ENCODE measurements around the gene AGMAT.
"Not testable (repeated sequence)": the region's sequence is repeated elsewhere in the genome, so short reads cannot be mapped to it uniquely, and the experiment has no call there.

Gene AGMAT

GRCh38 chr1:15609631-15610030 lies 24.8 kb upstream of the AGMAT start:
- DNase-seq = no peak

- DNase-seq = no peak
Observed at GRCh38 chr1:15605398-15606383, 20.8 kb upstream of the AGMAT start.

DNA sequence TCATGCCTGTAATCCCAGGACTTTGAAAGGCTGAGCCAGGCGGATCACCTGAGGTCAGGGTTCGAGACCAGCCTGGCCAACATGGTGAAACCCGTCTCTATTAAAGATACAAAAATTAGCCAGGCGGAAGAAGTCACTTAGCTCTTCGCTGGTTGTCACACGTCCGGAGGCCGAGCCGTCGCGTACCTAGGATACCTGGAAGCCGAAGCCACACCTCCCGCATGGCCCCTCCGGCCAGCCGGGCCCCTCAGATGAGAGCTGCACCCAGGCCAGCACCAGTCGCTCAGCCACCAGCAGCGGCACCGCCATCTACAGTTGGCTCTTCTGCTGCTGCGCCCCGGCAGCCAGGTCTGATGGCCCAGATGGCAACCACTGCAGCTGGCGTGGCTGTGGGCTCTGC lies 19.5 kb upstream of the AGMAT start:
- not testable (repeated sequence) for DNase-seq

- DNase-seq = not testable (repeated sequence)
Observed at GRCh38 chr1:15603966-15604282, 19.1 kb upstream of the AGMAT start.

DNA sequence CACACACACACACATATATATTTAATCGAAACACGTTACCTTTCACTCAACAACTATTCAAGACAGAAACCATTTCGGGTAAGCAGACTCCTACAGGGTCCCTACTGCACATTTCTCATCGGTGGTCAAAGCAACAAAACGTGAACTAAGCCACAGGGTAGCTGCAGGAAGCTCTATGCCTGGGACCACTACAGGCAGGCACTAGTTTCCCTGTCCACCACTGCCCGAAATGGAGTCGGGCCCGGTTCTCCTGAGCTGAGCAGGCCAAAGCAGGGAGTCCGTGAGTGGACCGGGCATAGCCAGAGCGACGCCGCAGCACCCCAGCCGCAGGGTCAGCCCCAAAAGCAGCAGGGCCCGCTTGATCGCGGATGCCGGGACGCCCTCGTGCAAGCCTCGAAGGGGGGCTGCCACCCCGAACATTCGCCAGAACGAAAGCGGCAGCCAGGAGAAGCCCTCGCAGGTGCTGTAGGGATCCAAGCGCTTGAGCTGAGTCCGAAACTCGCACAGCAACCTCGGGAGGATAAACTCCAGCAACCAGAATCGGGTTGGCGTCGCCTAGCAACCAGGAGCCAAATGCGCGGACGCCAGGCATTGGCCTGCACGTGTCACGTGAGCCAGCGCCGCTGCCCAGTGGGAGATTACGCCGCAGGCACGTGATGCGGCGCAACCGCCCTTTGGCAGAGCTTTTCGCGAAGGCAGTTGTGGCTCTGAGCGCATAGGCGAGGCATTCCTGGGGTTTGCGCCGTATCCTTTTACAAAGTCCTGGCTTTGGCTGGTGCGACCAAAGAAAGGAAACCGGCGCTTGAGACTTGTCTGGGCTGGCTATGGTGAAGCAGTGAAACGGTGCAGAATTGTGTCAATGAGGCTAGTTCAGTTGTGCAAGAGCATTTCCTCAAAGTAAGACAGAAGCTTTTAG lies 18.5 kb upstream of the AGMAT start:
- DNase-seq = peak; percentile 98

GRCh38 chr1:15598436-15598835 lies 13.6 kb upstream of the AGMAT start:
- no peak for DNase-seq

DNA sequence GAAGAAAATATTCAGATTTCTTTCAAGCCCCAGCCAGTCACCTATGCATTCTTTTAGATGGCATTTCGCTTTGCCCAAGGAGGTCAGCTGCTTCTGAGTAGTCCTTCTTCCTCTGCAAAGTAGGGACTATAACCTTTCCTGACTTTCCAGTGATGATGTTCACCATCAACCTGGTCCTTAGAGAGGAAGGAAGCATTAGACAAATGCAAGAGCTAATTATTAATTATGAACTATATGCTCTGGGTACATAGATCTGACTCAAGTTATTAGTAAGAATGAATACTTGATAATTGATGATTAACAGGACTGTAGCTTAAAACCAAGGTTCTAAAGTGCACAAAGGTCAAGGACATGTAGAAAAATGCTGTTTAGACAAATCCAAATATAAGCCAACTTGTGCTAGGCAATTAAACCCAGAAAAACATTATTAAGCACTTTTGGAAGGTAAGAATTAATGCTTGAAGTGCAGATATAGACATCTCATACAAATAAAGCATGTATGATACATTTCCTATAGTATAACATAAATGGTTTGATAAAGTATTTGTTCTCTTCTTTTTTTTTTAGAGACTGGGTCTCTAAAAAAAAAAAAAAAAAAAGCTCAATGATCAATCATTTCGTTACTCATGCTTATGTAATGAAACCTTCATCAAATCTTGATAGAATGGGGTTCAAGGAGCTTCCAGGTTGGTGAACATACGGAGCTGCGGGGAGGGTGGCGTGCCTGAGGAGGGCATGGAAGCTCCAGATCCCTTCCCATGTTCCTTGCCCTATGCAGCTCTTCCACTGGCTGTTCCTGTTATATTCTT lies 11.2 kb upstream of the AGMAT start:
- no peak for DNase-seq

DNA sequence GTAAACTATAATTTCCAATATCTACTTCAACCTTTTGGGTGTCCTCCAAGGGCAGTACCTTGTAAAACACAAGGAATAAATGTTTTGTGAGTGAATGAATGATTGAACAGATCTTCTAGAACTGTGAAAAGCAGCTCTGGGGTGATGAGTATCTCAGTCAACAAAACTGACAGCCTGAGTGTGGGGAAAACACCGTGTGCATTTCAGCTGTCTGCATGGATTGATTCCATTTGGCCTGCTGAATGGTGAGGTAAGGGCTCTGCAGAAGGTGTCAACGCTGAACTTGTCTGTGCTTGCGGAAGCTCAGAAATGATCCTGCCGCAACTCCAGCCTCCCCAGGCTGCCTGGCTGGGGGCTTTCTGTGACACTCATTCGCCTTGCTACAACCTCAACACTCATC lies 7.4 kb upstream of the AGMAT start:
- peak; percentile 5 for DNase-seq

DNA sequence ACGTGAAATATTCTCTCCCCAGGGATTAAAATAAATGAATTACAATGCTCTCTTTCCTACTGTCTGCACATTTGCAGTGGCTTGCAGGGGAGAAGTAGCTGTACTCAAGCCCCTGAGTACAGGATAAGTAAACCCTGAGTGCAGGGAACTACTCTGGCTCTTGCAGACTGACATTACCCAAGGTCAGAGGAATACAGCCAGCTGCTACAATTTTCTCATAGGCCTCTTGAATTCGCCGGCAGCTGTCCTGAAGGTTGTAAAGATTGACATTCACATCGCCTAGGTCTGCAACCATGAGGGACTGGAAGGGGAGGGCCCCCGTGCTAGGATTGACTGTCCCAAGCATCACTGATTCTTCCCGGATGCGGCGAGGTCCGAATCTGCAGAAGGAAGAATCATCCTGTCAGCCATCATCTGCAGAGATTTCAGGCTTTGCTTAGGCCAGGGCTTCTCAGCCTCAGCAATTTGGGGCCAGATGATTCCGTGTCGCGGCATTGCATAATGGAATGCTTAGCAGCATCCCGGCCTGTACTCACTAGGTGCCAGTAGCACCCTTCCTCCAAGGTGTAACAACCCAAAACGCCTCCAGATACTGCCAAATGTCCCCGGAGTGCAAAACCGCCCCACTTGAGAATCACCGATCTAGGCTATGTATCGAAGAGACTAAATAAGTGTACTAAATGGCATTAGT lies 1.7 kb downstream of the AGMAT start:
- no peak for DNase-seq

DNA sequence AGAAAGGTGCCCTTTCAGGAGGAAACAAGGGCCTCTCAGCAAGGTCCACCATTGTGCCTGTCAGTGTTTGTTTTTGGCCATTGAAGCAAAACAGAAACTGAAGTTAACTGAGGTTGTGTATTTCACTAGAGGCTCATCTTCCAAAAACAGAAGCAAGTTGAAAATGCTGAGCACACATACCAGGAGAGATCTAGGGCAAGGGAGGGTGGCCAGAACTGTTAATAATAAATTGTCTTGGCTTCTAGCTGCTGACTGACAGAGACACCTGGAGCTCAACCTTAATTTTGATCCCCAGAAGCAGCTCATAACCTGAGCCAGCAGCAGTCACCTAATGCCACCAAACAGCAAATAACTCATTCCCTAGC lies 5.2 kb downstream of the AGMAT start:
- DNase-seq = no peak

GRCh38 chr1:15578921-15579682 lies 5.7 kb downstream of the AGMAT start:
- DNase-seq = no peak

DNA sequence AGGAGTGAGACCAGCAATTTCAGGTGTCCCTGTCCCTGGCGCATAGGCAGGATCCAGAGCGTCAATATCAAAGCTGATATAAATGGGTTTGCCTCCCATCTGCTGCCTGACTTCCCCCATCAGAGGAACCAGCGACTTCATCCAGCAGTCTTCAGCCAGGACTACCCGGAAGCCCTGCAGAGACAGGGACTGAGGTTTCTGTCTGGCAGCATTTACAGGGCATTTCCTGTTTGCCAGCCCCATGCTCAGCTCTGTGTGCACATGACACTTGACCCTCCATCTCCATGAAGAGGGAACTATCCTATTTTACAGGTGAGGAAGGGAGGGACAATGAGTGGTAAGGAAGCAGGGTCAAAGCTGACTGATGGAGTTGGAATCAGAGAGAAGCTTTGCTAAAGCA lies 7.2 kb downstream of the AGMAT start:
- no peak for DNase-seq

GRCh38 chr1:15575549-15576150 lies 9.2 kb downstream of the AGMAT start:
- DNase-seq = no peak

DNA sequence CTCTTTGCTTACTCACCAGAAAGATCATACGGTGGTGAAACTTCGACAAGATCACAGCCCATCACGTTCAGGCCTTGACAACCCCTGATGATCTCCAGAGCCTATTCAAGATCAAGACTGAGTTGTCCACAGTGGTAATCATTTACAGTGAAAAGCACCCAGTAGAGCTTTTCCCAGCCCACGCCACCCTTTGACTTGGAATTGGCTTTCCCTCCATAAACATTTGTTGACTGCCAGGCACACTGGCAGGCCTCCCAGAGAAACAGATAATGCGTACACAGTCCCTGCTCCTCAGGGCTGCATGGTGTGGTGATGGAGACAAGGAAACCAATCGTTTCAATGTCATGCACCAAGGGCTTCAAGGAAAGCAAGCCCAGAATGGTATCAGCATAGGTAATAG lies 10.1 kb downstream of the AGMAT start:
- no peak for DNase-seq

DNA sequence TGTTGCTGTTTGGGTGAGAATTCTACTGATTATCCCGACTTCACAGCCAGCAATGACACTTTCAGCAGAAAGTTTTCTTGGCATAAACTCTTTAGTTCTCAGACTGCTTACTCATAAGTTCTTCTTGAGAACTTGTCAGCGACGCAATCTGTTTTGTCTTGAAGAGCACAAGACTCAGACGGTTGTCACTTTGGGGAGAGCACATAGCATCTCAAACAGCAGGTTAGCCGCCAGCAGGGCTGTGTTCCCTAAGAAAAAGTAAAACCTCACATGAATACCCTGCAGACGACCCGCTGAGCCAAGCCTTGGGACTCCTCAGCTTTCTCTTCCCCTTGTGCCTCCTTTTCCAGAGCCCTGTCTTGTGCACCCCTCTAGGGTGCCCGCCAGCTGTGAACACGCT lies 11.4 kb downstream of the AGMAT start:
- DNase-seq = no peak

DNA sequence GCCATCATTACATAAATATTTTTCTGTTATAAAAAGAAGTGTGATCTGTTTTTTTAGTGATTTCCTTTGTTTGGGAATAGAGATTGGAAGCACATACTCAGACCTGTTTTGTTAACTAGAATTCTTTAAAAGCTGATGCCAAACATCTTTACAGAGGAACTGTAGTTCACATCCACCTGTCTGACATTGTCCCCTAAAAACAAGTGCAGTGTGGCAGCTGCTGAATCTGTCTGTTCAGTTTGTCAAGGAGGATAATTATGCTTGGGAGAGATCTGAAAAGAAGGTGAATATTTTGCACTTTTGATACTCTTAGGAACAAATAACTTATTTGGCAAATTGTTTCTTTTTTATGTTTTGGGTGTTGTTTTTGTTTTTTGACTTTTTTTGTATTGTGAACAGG lies 13.6 kb downstream of the AGMAT start:
- DNase-seq = peak; percentile 8

DNA sequence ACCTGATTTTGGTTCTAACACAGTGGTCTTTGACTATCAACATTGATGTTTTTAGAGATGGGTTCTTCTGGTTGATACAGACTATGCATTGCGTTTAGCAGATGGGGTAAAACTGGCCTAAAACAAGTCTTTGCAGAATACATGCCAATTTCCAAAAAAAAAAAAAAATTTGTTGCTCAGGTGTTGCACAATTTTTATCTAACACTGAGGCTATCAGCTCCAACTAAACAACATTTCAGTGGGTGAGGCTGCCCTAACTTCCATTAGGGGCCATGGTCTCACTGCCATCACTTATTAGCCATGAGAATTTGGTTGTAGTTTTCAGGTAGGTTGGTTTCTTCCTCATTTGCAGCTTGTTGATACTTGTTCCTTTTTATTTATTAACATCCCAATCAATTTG lies 14.0 kb downstream of the AGMAT start:
- no peak for DNase-seq

DNA sequence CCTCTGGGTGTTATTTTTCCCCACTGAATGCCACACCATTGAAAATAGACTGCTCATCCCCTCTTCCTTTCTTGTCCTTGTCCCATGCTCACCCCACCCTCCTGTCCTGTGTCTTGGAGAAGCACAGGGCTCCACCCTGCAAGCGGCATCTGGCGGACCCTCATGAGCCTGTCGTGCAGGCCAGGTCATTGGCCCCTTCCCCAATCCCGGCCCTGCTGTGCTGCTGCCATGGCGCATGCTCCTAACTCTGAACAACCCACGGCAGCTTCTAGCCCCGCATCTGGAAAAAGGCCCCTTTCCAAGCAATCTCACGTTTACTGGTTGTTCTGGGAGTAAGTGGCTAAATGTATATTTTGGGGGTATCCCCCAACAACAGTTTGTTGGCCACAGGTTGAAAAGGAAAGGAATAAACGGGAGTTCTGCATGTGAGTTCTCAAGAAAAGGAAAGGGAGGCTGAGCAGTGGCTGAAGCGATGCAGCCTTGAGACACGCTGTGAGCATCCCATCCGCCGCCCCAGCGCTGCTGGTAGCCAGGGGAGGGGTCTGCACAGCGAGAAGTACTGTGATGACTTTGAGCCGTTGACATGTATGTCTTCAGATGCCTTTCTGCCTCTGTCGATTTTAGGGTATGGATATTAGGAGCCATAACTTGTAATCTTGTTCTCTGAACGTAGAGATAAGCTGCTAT lies 16.3 kb downstream of the AGMAT start:
- DNase-seq = no peak

- no peak for DNase-seq
Observed at GRCh38 chr1:15559189-15559810, 25.6 kb downstream of the AGMAT start.

GRCh38 chr1:15558516-15558915 lies 26.3 kb downstream of the AGMAT start:
- no peak for DNase-seq

All from NCI-H1105 (cell line).